HepG2 (cell line): ENCODE data around the gene QSOX1. TPM values are rescaled to one million over a fixed set of nuclear protein-coding genes. Genes with fewer than 3 reads are reported as not detected.

Experiments
- HMG20A ChIP-seq: IDR thresholded peaks from 2 replicates; pipeline ENCODE4 v1.6.1; 2016; ENCODE audit warnings: borderline replicate concordance
- JUNB ChIP-seq: sonication (generic); formaldehyde crosslinking; IDR thresholded peaks from 2 replicates; pipeline ENCODE4 v1.8.0; 2022; ENCODE audit warnings: missing genetic modification reagents, mild to moderate bottlenecking, borderline replicate concordance
- REXO4 ChIP-seq: sonication (generic); formaldehyde crosslinking; IDR thresholded peaks from 2 replicates; pipeline ENCODE4 v1.8.0; 2022; ENCODE audit warnings: missing genetic modification reagents, mild to moderate bottlenecking, borderline replicate concordance
- ZKSCAN5 ChIP-seq: sonication (generic); formaldehyde crosslinking; IDR thresholded peaks from 2 replicates; pipeline ENCODE4 v1.5.1; 2020; ENCODE audit warnings: mild to moderate bottlenecking, missing genetic modification reagents
- ZNF33B ChIP-seq: sonication (generic); formaldehyde crosslinking; IDR thresholded peaks from 2 replicates; pipeline ENCODE4 v1.5.1; 2020; ENCODE audit warnings: mild to moderate bottlenecking, missing genetic modification reagents
- ZNF597 ChIP-seq: sonication (generic); formaldehyde crosslinking; IDR thresholded peaks from 2 replicates; pipeline ENCODE4 v1.5.0; 2020; ENCODE audit warnings: missing genetic modification reagents
- ZXDC ChIP-seq: sonication (generic); formaldehyde crosslinking; IDR thresholded peaks from 2 replicates; pipeline ENCODE4 v1.5.0; 2020; ENCODE audit warnings: mild to moderate bottlenecking, missing genetic modification reagents
- polyA plus RNA-seq, 8 experiments: library from polyadenylated mRNA; depleted of rRNA in 3 of 8; stranded (reverse) in 7 of 8; unstranded in 1 of 8; fragments of >200 nt; fragmentation: Illumina TruSeq in 4 of 8; extraction: Trizol in 4 of 8; gene quantifications; 2 replicates each; pipeline versions ENCODE4 v1.2.1 to v1.2.3, GENCODE V29; 2011 to 2016; ENCODE audit warnings: low read depth in 4 of 8, missing spikeins in 1 of 8, mixed read lengths in 1 of 8; ENCODE audit not compliant: insufficient read depth in 1 of 8
- total RNA-seq, 5 experiments: library from RNA; depleted of rRNA; stranded (reverse); fragments of >200 nt; fragmentation: Illumina TruSeq; extraction: Trizol; gene quantifications; 2 replicates each; pipeline ENCODE4 v1.2.3, GENCODE V29; 2016; ENCODE audit warnings: low read depth in 1 of 5
- TF ChIP-seq, protein P1 (sequence below): IDR thresholded peaks from 2 replicates; pipeline ENCODE4 v1.6.1; 2016; ENCODE audit warnings: missing genetic modification reagents, missing compliant biosample characterization
- TF ChIP-seq, protein P2 (sequence below): sonication (generic); formaldehyde crosslinking; IDR thresholded peaks from 2 replicates; pipeline ENCODE4 v1.4.0; 2020; ENCODE audit warnings: missing genetic modification reagents
- TF ChIP-seq, protein P3 (sequence below): sonication (generic); formaldehyde crosslinking; IDR thresholded peaks from 2 replicates; pipeline ENCODE4 v1.8.1; 2023; ENCODE audit warnings: mild to moderate bottlenecking, missing genetic modification reagents, borderline replicate concordance
- TF ChIP-seq, protein P4 (sequence below): sonication (generic); formaldehyde crosslinking; IDR thresholded peaks from 2 replicates; pipeline ENCODE4 v1.9.0; 2021; ENCODE audit warnings: missing genetic modification reagents, mild to moderate bottlenecking, borderline replicate concordance

The QSOX1 gene
- total and polyA plus RNA-seq, 2 of the 13 experiments (the other 11 are each of a cell fraction or from before 2014, with no cell fraction given): 6.8 to 40.2 TPM

- no peak for TF ChIP-seq ZNF597
- no peak for TF ChIP-seq ZXDC
- TF ChIP-seq ZKSCAN5 (CRISPR knock-in tag): no peak
- TF ChIP-seq HMG20A (CRISPR knock-in tag): no peak
- TF ChIP-seq, protein P1, sequence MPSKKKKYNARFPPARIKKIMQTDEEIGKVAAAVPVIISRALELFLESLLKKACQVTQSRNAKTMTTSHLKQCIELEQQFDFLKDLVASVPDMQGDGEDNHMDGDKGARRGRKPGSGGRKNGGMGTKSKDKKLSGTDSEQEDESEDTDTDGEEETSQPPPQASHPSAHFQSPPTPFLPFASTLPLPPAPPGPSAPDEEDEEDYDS: no peak
- TF ChIP-seq, protein P2, sequence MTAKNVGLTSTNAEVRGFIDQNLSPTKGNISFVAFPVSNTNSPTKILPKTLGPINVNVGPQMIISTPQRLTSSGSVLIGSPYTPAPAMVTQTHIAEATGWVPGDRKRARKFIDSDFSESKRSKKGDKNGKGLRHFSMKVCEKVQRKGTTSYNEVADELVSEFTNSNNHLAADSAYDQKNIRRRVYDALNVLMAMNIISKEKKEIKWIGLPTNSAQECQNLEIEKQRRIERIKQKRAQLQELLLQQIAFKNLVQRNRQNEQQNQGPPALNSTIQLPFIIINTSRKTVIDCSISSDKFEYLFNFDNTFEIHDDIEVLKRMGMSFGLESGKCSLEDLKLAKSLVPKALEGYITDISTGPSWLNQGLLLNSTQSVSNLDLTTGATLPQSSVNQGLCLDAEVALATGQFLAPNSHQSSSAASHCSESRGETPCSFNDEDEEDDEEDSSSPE: no peak
- TF ChIP-seq, protein P3, sequence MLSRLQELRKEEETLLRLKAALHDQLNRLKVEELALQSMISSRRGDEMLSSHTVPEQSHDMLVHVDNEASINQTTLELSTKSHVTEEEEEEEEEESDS (CRISPR knock-in tag): no peak
- TF ChIP-seq, protein P4, sequence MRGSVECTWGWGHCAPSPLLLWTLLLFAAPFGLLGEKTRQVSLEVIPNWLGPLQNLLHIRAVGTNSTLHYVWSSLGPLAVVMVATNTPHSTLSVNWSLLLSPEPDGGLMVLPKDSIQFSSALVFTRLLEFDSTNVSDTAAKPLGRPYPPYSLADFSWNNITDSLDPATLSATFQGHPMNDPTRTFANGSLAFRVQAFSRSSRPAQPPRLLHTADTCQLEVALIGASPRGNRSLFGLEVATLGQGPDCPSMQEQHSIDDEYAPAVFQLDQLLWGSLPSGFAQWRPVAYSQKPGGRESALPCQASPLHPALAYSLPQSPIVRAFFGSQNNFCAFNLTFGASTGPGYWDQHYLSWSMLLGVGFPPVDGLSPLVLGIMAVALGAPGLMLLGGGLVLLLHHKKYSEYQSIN (CRISPR knock-in tag): no peak
- no peak for TF ChIP-seq REXO4 (CRISPR knock-in tag)
- no peak for TF ChIP-seq JUNB
- TF ChIP-seq ZNF33B (CRISPR knock-in tag): no peak
These were observed 83.3 kb downstream of the QSOX1 start (continued) for GRCh38 chr1:180237869-180238476.
